Body of pancreas (tissue), 4 donors: Measurements from ENCODE around the gene TRAF1.

Experiments used
- POLR2A ChIP-seq, 3 donors: fragments of 450-650 bp; IDR thresholded peaks; one replicate each; pipeline ENCODE4 v1.6.1; 2016; ENCODE audit warnings: antibody characterized with exemption in 3 of 3, mild to moderate bottlenecking in 2 of 3
- TF ChIP-seq, protein P1 (sequence below), 7 experiments: fragments of 450-650 bp in 4 of 7; fragments of 200-600 bp in 3 of 7; sonication (generic) in 3 of 7; IDR thresholded peaks; one replicate each; pipeline ENCODE4 v1.5.1; 2016 to 2019; ENCODE audit warnings: antibody characterized with exemption in 7 of 7

- TF ChIP-seq, protein P1, sequence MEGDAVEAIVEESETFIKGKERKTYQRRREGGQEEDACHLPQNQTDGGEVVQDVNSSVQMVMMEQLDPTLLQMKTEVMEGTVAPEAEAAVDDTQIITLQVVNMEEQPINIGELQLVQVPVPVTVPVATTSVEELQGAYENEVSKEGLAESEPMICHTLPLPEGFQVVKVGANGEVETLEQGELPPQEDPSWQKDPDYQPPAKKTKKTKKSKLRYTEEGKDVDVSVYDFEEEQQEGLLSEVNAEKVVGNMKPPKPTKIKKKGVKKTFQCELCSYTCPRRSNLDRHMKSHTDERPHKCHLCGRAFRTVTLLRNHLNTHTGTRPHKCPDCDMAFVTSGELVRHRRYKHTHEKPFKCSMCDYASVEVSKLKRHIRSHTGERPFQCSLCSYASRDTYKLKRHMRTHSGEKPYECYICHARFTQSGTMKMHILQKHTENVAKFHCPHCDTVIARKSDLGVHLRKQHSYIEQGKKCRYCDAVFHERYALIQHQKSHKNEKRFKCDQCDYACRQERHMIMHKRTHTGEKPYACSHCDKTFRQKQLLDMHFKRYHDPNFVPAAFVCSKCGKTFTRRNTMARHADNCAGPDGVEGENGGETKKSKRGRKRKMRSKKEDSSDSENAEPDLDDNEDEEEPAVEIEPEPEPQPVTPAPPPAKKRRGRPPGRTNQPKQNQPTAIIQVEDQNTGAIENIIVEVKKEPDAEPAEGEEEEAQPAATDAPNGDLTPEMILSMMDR (IDR thresholded peaks at IDR 0.05) = no peak
- TF ChIP-seq POLR2A (IDR thresholded peaks at IDR 0.05) = no peak
These were observed 22.2 kb upstream of the TRAF1 start for GRCh38 chr9:120948824-120949223.
